Cardiac muscle cell (in vitro differentiated cells and primary cell): ENCODE data around the gene STK10. TPM values are rescaled to one million over a fixed set of nuclear protein-coding genes. Genes with fewer than 3 reads are reported as not detected.

Experiments
- DNase-seq, 2 donors: peaks; one replicate each; pipeline versions ENCODE4 v3.0.0 to v3.0.0-alpha.2; 2010 to 2017; ENCODE audit warnings: low read depth in 1 of 2, low spot score in 1 of 2
- H3K27ac ChIP-seq: fragments of 200-600 bp; sonication (generic); 2 replicates; pipeline ENCODE4 v1.5.1; 2016
- H3K27me3 ChIP-seq: fragments of 200-600 bp; sonication (generic); 2 replicates; pipeline ENCODE4 v1.6.0; 2016; ENCODE audit warnings: control low read depth
- H3K36me3 ChIP-seq: fragments of 200-600 bp; sonication (generic); 2 replicates; pipeline ENCODE4 v1.5.1; 2016; ENCODE audit warnings: control low read depth
- H3K4me1 ChIP-seq: fragments of 200-600 bp; sonication (generic); 2 replicates; pipeline ENCODE4 v1.8.1; 2017; ENCODE audit warnings: low read depth, mild to moderate bottlenecking, mixed run types
- H3K4me3 ChIP-seq: fragments of 200-600 bp; sonication (generic); 2 replicates; pipeline ENCODE4 v1.5.1; 2016; ENCODE audit warnings: mild to moderate bottlenecking
- H3K9me3 ChIP-seq: fragments of 200-600 bp; sonication (generic); 2 replicates; pipeline ENCODE4 v1.5.1; 2017; ENCODE audit warnings: low read depth, mild to moderate bottlenecking, control low read depth
- CTCF ChIP-seq: IDR thresholded peaks from 2 replicates; pipeline ENCODE4 v1.5.1; 2012; ENCODE audit warnings: low read depth, mild to moderate bottlenecking, low read length
- polyA plus RNA-seq: library from polyadenylated mRNA; unstranded; fragments of >200 nt; fragmentation: Nextera tagmentation; extraction: Ambion mirVana; gene quantifications from 2 replicates; pipeline ENCODE4 v1.2.1, GENCODE V29; 2016
- total RNA-seq: library from RNA; depleted of rRNA; stranded (reverse); fragments of >200 nt; gene quantifications from 2 replicates; pipeline ENCODE4 v1.2.3, GENCODE V29; 2016

The STK10 gene
- total and polyA plus RNA-seq, 2 experiments from 2014 or later, result 10.8 to 16.4 TPM

- no peak for TF ChIP-seq CTCF
- Histone ChIP-seq H3K4me3 (no peak overlapping the region), H3K27me3 (no peaks in the 10 kb centered on the region), H3K36me3 (no peaks in the 10 kb centered on the region), H3K27ac (peak overlapping the region; percentile 43), H3K9me3 (no peaks in the 10 kb centered on the region), H3K4me1 (peaks cover 16% of the 10 kb centered on the region)
- peak in 1 of 2 donors; percentile 13 for DNase-seq
Measured at GRCh38 chr5:172163346-172163745, 24.7 kb downstream of the STK10 start.

GRCh38 chr5:172162987-172163343 lies 25.1 kb downstream of the STK10 start:
- Histone ChIP-seq H3K27me3 (no peaks in the 10 kb centered on the region), H3K9me3 (no peaks in the 10 kb centered on the region), H3K27ac (peak overlapping the region; percentile 43), H3K4me1 (peaks cover 12% of the 10 kb centered on the region), H3K4me3 (no peak overlapping the region), H3K36me3 (no peaks in the 10 kb centered on the region)
- no peak for TF ChIP-seq CTCF
- no peak for DNase-seq

- peak in 1 of 2 donors; percentile 69 for DNase-seq
- Histone ChIP-seq H3K27me3 (no peaks in the 10 kb centered on the region), H3K27ac (no peak overlapping the region), H3K4me1 (peaks cover 7% of the 10 kb centered on the region), H3K9me3 (no peaks in the 10 kb centered on the region), H3K4me3 (no peak overlapping the region), H3K36me3 (no peaks in the 10 kb centered on the region)
- peak; percentile 39 for TF ChIP-seq CTCF
Measured at GRCh38 chr5:172162323-172162986, 25.6 kb downstream of the STK10 start.

- no peak for DNase-seq
Measured at GRCh38 chr5:172160506-172160905, 27.5 kb downstream of the STK10 start.

GRCh38 chr5:172159016-172159415 lies 29.0 kb downstream of the STK10 start:
- no peaks in the 10 kb centered on the region for H3K9me3 ChIP-seq

More at GRCh38 chr5:172160506-172160905, 27.5 kb downstream of the STK10 start:
- no peak overlapping the region for H3K4me3 ChIP-seq
- TF ChIP-seq CTCF, result no peak
- no peaks in the 10 kb centered on the region for H3K9me3 ChIP-seq
- H3K27ac ChIP-seq, result no peak overlapping the region
- H3K27me3 ChIP-seq, result no peaks in the 10 kb centered on the region
- H3K4me1 ChIP-seq, result peaks cover 4% of the 10 kb centered on the region
- no peaks in the 10 kb centered on the region for H3K36me3 ChIP-seq

More at GRCh38 chr5:172159016-172159415, 29.0 kb downstream of the STK10 start:
- no peaks in the 10 kb centered on the region for H3K4me1 ChIP-seq
- no peak overlapping the region for H3K27ac ChIP-seq
- DNase-seq, result no peak
- no peaks in the 10 kb centered on the region for H3K36me3 ChIP-seq
- no peak overlapping the region for H3K4me3 ChIP-seq
- TF ChIP-seq CTCF, result no peak
- H3K27me3 ChIP-seq, result no peaks in the 10 kb centered on the region
